HG03520 (cell line): ENCODE data around the gene AGTPBP1.

Source experiments
- ATAC-seq: cut with Tn5 transposase; IDR thresholded peaks from one replicate; pipeline ENCODE4 v1.9.1; 2021; ENCODE audit warnings: mild to moderate bottlenecking, moderate library complexity; ENCODE audit not compliant: unreplicated experiment

AGTPBP1 gene

GRCh38 chr9:85543196-85543595 is 198.6 kb downstream of the AGTPBP1 start:
- no peak for ATAC-seq

GRCh38 chr9:85541876-85542275 is 199.9 kb downstream of the AGTPBP1 start:
- no peak for ATAC-seq

- ATAC-seq, result no peak
Measured at GRCh38 chr9:85536514-85536913, 205.2 kb downstream of the AGTPBP1 start.

GRCh38 chr9:85536076-85536475 is 205.7 kb downstream of the AGTPBP1 start:
- no peak for ATAC-seq

GRCh38 chr9:85534340-85534739 is 207.4 kb downstream of the AGTPBP1 start:
- no peak for ATAC-seq

- ATAC-seq, result no peak
Measured at GRCh38 chr9:85533538-85533937, 208.2 kb downstream of the AGTPBP1 start.

- no peak for ATAC-seq
Measured at GRCh38 chr9:85530721-85531120, 211.0 kb downstream of the AGTPBP1 start.

- no peak for ATAC-seq
Measured at GRCh38 chr9:85528607-85529006, 213.1 kb downstream of the AGTPBP1 start.

GRCh38 chr9:85528142-85528541 is 213.6 kb downstream of the AGTPBP1 start:
- ATAC-seq, result no peak

- ATAC-seq, result no peak
Measured at GRCh38 chr9:85527331-85528020, 214.3 kb downstream of the AGTPBP1 start.

- ATAC-seq, result no peak
Measured at GRCh38 chr9:85524531-85524930, 217.2 kb downstream of the AGTPBP1 start.

- ATAC-seq, result no peak
Measured at GRCh38 chr9:85523202-85523601, 218.6 kb downstream of the AGTPBP1 start.

- no peak for ATAC-seq
Measured at GRCh38 chr9:85522459-85523092, 219.2 kb downstream of the AGTPBP1 start.

- no peak for ATAC-seq
Measured at GRCh38 chr9:85521371-85522197, 220.2 kb downstream of the AGTPBP1 start.

- no peak for ATAC-seq
Measured at GRCh38 chr9:85516976-85517637, 224.6 kb downstream of the AGTPBP1 start.

- no peak for ATAC-seq
Measured at GRCh38 chr9:85516455-85516854, 225.3 kb downstream of the AGTPBP1 start.

- ATAC-seq, result no peak
Measured at GRCh38 chr9:85515021-85515420, 226.7 kb downstream of the AGTPBP1 start.

GRCh38 chr9:85514256-85514655 is 227.5 kb downstream of the AGTPBP1 start:
- no peak for ATAC-seq

- no peak for ATAC-seq
Measured at GRCh38 chr9:85511746-85512145, 230.0 kb downstream of the AGTPBP1 start.

GRCh38 chr9:85510830-85511504 is 230.8 kb downstream of the AGTPBP1 start:
- no peak for ATAC-seq

- no peak for ATAC-seq
Measured at GRCh38 chr9:85508616-85509015, 233.1 kb downstream of the AGTPBP1 start.
